H9 (cell line): ENCODE data around the gene CDH4. TPM values are rescaled to one million over a fixed set of nuclear protein-coding genes. Genes with fewer than 3 reads are reported as not detected.

Source experiments
- DNase-seq: peaks from one replicate; pipeline ENCODE4 v3.0.0-alpha.2; 2017
- H2AFZ ChIP-seq: one replicate; pipeline ENCODE4 v1.6.1; 2013; ENCODE audit warnings: mild to moderate bottlenecking, low read length, control low read depth, moderate library complexity
- H2AK5ac ChIP-seq: 2 replicates; pipeline ENCODE4 v1.6.1; 2013; ENCODE audit warnings: low read length, control low read depth, mixed read lengths; ENCODE audit not compliant: insufficient read length
- H2BK120ac ChIP-seq: one replicate; pipeline ENCODE4 v1.6.1; 2013; ENCODE audit warnings: low read depth, mild to moderate bottlenecking, low read length, control low read depth, inconsistent platforms; ENCODE audit not compliant: poor library complexity, severe bottlenecking
- H2BK12ac ChIP-seq: 2 replicates; pipeline ENCODE4 v1.6.1; 2013; ENCODE audit warnings: low read length, control low read depth, mixed read lengths, low read depth; ENCODE audit not compliant: insufficient read length
- H2BK15ac ChIP-seq: 2 replicates; pipeline ENCODE4 v1.6.1; 2013; ENCODE audit warnings: low read depth, low read length, control low read depth
- H2BK20ac ChIP-seq: one replicate; pipeline ENCODE4 v1.6.1; 2013; ENCODE audit warnings: low read depth, mild to moderate bottlenecking, low read length, control low read depth, inconsistent platforms; ENCODE audit not compliant: poor library complexity, severe bottlenecking
- H2BK5ac ChIP-seq: 2 replicates; pipeline ENCODE4 v1.6.1; 2013; ENCODE audit warnings: low read length, control low read depth, mixed read lengths; ENCODE audit not compliant: insufficient read length
- H3K14ac ChIP-seq: 2 replicates; pipeline ENCODE4 v1.6.1; 2013; ENCODE audit warnings: low read length, control low read depth; ENCODE audit not compliant: insufficient read depth
- H3K18ac ChIP-seq: 2 replicates; pipeline ENCODE4 v1.6.1; 2013; ENCODE audit warnings: low read depth, mild to moderate bottlenecking, mixed read lengths, low read length, control low read depth; ENCODE audit not compliant: insufficient read length
- H3K23ac ChIP-seq: 2 replicates; pipeline ENCODE4 v1.6.1; 2013; ENCODE audit warnings: low read length, control low read depth, mixed read lengths, low read depth; ENCODE audit not compliant: insufficient read length
- H3K23me2 ChIP-seq: 2 replicates; pipeline ENCODE4 v1.6.1; 2013; ENCODE audit warnings: low read depth, mild to moderate bottlenecking, mixed read lengths, low read length, control low read depth; ENCODE audit not compliant: insufficient read length, poor library complexity, severe bottlenecking
- H3K27ac ChIP-seq: 2 replicates; pipeline ENCODE4 v1.5.1; 2013; ENCODE audit warnings: low read length, control low read depth, mixed read lengths, low read depth; ENCODE audit not compliant: insufficient read length
- H3K27me3 ChIP-seq: 2 replicates; pipeline ENCODE4 v1.6.1; 2013; ENCODE audit warnings: low read length, control low read depth, inconsistent platforms; ENCODE audit not compliant: insufficient read depth
- H3K4ac ChIP-seq: 2 replicates; pipeline ENCODE4 v1.6.1; 2013; ENCODE audit warnings: low read depth, mild to moderate bottlenecking, control low read depth, inconsistent platforms, low read length, moderate library complexity
- H3K4me1 ChIP-seq: 2 replicates; pipeline ENCODE4 v1.6.1; 2013; ENCODE audit warnings: low read length, control low read depth, inconsistent platforms; ENCODE audit not compliant: insufficient read depth
- H3K4me2 ChIP-seq: 2 replicates; pipeline ENCODE4 v1.6.1; 2013; ENCODE audit warnings: low read length, control low read depth, mixed read lengths; ENCODE audit not compliant: insufficient read length, insufficient read depth
- H3K56ac ChIP-seq: 2 replicates; pipeline ENCODE4 v1.6.1; 2013; ENCODE audit warnings: low read depth, mild to moderate bottlenecking, mixed read lengths, low read length, control low read depth; ENCODE audit not compliant: insufficient read length
- H3K79me1 ChIP-seq: 2 replicates; pipeline ENCODE4 v1.6.1; 2013; ENCODE audit warnings: low read depth, mild to moderate bottlenecking, moderate library complexity, low read length, control low read depth, inconsistent platforms; ENCODE audit not compliant: insufficient read depth, poor library complexity, severe bottlenecking
- H3K79me2 ChIP-seq: 2 replicates; pipeline ENCODE4 v1.6.1; 2013; ENCODE audit warnings: low read length, control low read depth, inconsistent platforms; ENCODE audit not compliant: insufficient read depth
- H3K9ac ChIP-seq: 2 replicates; pipeline ENCODE4 v1.6.1; 2013; ENCODE audit warnings: low read length, control low read depth, mixed read lengths; ENCODE audit not compliant: insufficient read length; ENCODE audit errors: extremely low read depth
- H3K9me3 ChIP-seq: one replicate; pipeline ENCODE4 v1.6.1; 2013; ENCODE audit warnings: low read depth, low read length, inconsistent platforms; ENCODE audit not compliant: control insufficient read depth
- H3T11ph ChIP-seq: one replicate; pipeline ENCODE4 v1.6.1; 2013; ENCODE audit warnings: mild to moderate bottlenecking, low read length, control low read depth, inconsistent platforms
- H4K20me1 ChIP-seq: one replicate; pipeline ENCODE4 v1.6.1; 2013; ENCODE audit not compliant: control insufficient read depth, insufficient read length, insufficient read depth
- H4K5ac ChIP-seq: 2 replicates; pipeline ENCODE4 v1.6.1; 2013; ENCODE audit warnings: low read depth, mild to moderate bottlenecking, mixed read lengths, low read length, control low read depth; ENCODE audit not compliant: insufficient read length
- H4K8ac ChIP-seq: replicated peaks from 2 replicates; pipeline ENCODE4 v1.6.1; 2013; ENCODE audit warnings: low read length, control low read depth, mixed read lengths, low read depth; ENCODE audit not compliant: insufficient read length
- H4K91ac ChIP-seq: 2 replicates; pipeline ENCODE4 v1.6.1; 2013; ENCODE audit warnings: low read depth, mild to moderate bottlenecking, moderate library complexity, mixed read lengths, low read length, control low read depth; ENCODE audit not compliant: insufficient read length
- H3K27ac Mint-ChIP-seq, 3 experiments: 2 replicates in 2 of 3; 3 replicates in 1 of 3; pipeline ENCODE4 v1.8.0; 2020 to 2021; ENCODE audit warnings: mixed read lengths in 3 of 3, mild to moderate bottlenecking in 1 of 3, moderate library complexity in 1 of 3
- H3K27me3 Mint-ChIP-seq: 2 replicates; pipeline ENCODE4 v1.8.0; 2021; ENCODE audit warnings: low read depth, mild to moderate bottlenecking, moderate library complexity, mixed read lengths
- H3K36me3 Mint-ChIP-seq, 3 experiments: 2 replicates in 2 of 3; 3 replicates in 1 of 3; pipeline ENCODE4 v1.8.0; 2020 to 2021; ENCODE audit warnings: low read depth in 3 of 3, mixed read lengths in 3 of 3; ENCODE audit not compliant: insufficient read depth in 1 of 3
- H3K4me1 Mint-ChIP-seq, 2 experiments: 2 replicates each; pipeline ENCODE4 v1.8.0; 2020; ENCODE audit warnings: mixed read lengths in 2 of 2
- H3K4me3 Mint-ChIP-seq, 2 experiments: 2 replicates in 1 of 2; 3 replicates in 1 of 2; pipeline ENCODE4 v1.8.0; 2020 to 2021; ENCODE audit warnings: mild to moderate bottlenecking in 2 of 2, mixed read lengths in 2 of 2, moderate library complexity in 1 of 2
- H3K9me3 Mint-ChIP-seq, 2 experiments: 2 replicates in 1 of 2; 3 replicates in 1 of 2; pipeline ENCODE4 v1.8.0; 2020; ENCODE audit warnings: mild to moderate bottlenecking in 2 of 2, mixed read lengths in 2 of 2, moderate library complexity in 1 of 2
- WGBS: extraction: QIAGEN DNeasy Blood & Tissue Kit; methylation state at CpG from one replicate; pipeline ENCODE4 v1.1.7; 2013; ENCODE audit warnings: missing lambda C conversion rate, low lambda C conversion rate, mixed read lengths; ENCODE audit not compliant: insufficient read length; ENCODE audit errors: extremely low coverage; 5-methylcytosine and 5-hydroxymethylcytosine counted together
- total RNA-seq: library from RNA; stranded (reverse); gene quantifications from 2 replicates; pipeline ENCODE4 v1.2.1, GENCODE V29; 2021
- TF ChIP-seq, protein P1 (sequence below): fragments of 200-600 bp; sonication (generic); conservative IDR thresholded peaks from 3 replicates; pipeline ENCODE4 v1.8.0; 2021; ENCODE audit warnings: antibody characterized with exemption, mild to moderate bottlenecking

The CDH4 gene
- total RNA-seq, 1 experiment from 2014 or later, result 3.0 TPM

GRCh38 chr20:61285152-61285645 is 33.1 kb downstream of the CDH4 start:
- no peak overlapping the region for H3K4me3 Mint-ChIP-seq
- peaks cover 0 to 3% of the 10 kb centered on the region in 2 experiments; a peak in 1 of 4 replicates for H3K4me1 Mint-ChIP-seq
- Histone ChIP-seq H2AFZ (no peak overlapping the region), H3K4me1 (no peaks in the 10 kb centered on the region), H2BK120ac (no peak overlapping the region), H3K23ac (no peak overlapping the region), H3T11ph (no peak overlapping the region), H3K27me3 (peaks cover 3% of the 10 kb centered on the region), H3K4me2 (no peak overlapping the region), H3K27ac (no peak overlapping the region), H2BK5ac (no peak overlapping the region), H2BK15ac (no peak overlapping the region), H2AK5ac (no peak overlapping the region), H4K5ac (no peak overlapping the region), H3K18ac (no peak overlapping the region), H4K20me1 (no peaks in the 10 kb centered on the region), H2BK20ac (no peak overlapping the region), H3K23me2 (no peaks in the 10 kb centered on the region), H4K91ac (no peak overlapping the region), H3K79me2 (no peaks in the 10 kb centered on the region), H3K4ac (no peak overlapping the region), H3K56ac (no peak overlapping the region), H3K9me3 (no peaks in the 10 kb centered on the region), H3K9ac (no peak overlapping the region), H2BK12ac (no peak overlapping the region), H3K79me1 (no peaks in the 10 kb centered on the region), H3K14ac (no peak overlapping the region), H4K8ac (no peak overlapping the region)
- no CpG with 5 or more reads among the region's 15 CpGs for WGBS
- TF ChIP-seq, protein P1, sequence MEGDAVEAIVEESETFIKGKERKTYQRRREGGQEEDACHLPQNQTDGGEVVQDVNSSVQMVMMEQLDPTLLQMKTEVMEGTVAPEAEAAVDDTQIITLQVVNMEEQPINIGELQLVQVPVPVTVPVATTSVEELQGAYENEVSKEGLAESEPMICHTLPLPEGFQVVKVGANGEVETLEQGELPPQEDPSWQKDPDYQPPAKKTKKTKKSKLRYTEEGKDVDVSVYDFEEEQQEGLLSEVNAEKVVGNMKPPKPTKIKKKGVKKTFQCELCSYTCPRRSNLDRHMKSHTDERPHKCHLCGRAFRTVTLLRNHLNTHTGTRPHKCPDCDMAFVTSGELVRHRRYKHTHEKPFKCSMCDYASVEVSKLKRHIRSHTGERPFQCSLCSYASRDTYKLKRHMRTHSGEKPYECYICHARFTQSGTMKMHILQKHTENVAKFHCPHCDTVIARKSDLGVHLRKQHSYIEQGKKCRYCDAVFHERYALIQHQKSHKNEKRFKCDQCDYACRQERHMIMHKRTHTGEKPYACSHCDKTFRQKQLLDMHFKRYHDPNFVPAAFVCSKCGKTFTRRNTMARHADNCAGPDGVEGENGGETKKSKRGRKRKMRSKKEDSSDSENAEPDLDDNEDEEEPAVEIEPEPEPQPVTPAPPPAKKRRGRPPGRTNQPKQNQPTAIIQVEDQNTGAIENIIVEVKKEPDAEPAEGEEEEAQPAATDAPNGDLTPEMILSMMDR, result no peak
- no peak for DNase-seq
- no peak overlapping the region; a peak in 1 of 7 replicates for H3K27ac Mint-ChIP-seq
- H3K36me3 Mint-ChIP-seq, result peaks cover 2 to 6% (median 5%) of the 10 kb centered on the region in 3 experiments; a peak in 6 of 7 replicates
- peaks cover 8 to 13% of the 10 kb centered on the region in 2 experiments for H3K9me3 Mint-ChIP-seq
- H3K27me3 Mint-ChIP-seq, result peaks cover 12% of the 10 kb centered on the region
